Uterus (tissue), 4 donors: ENCODE data around the gene USP37. TPM values are rescaled to one million over a fixed set of nuclear protein-coding genes. Genes with fewer than 3 reads are reported as not detected.
"Not testable (repeated sequence)": the region's sequence is repeated elsewhere in the genome, so short reads cannot be mapped to it uniquely, and the experiment has no call there.

ENCODE experiments used
- DNase-seq, 2 donors: peaks; one replicate each; pipeline ENCODE4 v3.0.0-alpha.2; 2019 to 2020
- H3K27ac ChIP-seq, 2 donors: fragments of 200-600 bp; sonication (generic); 1 replicate in 1 of 2; 2 replicates in 1 of 2; pipeline ENCODE4 v1.5.1; 2016 to 2018
- H3K27me3 ChIP-seq, 2 donors: fragments of 200-600 bp; sonication (generic); one replicate each; pipeline ENCODE4 v1.5.1; 2018 to 2019; ENCODE audit warnings: control low read depth in 1 of 2
- H3K36me3 ChIP-seq, 2 donors: fragments of 200-600 bp; sonication (generic); one replicate each; pipeline ENCODE4 v1.5.1; 2019; ENCODE audit warnings: control low read depth in 1 of 2
- H3K4me1 ChIP-seq, 2 donors: fragments of 200-600 bp; sonication (generic); one replicate each; pipeline ENCODE4 v1.5.1; 2018 to 2019; ENCODE audit warnings: control low read depth in 1 of 2
- H3K4me3 ChIP-seq, 2 donors: fragments of 200-600 bp; sonication (generic); 1 replicate in 1 of 2; 2 replicates in 1 of 2; pipeline ENCODE4 v1.5.1; 2018 to 2019; ENCODE audit warnings: mild to moderate bottlenecking in 1 of 2
- H3K9me3 ChIP-seq, 2 donors: fragments of 200-600 bp; sonication (generic); one replicate each; pipeline ENCODE4 v1.5.1; 2019; ENCODE audit warnings: control low read depth in 1 of 2
- POLR2A ChIP-seq, 2 donors: fragments of 450-650 bp; IDR thresholded peaks; one replicate each; pipeline ENCODE4 v1.6.1; 2016; ENCODE audit warnings: antibody characterized with exemption in 2 of 2, mild to moderate bottlenecking in 1 of 2, moderate library complexity in 1 of 2
- intact Hi-C: fragments of 100-400 bp; cut with DNase I; formaldehyde crosslinking; loops from one replicate; pipeline ENCODE4 v1.15.1; 2023; ENCODE audit warnings: low total_unique reads
- total RNA-seq, 4 donors: library from RNA; depleted of rRNA in 3 of 4; stranded (reverse); fragments of >200 nt in 3 of 4; gene quantifications; one replicate each; pipeline versions ENCODE4 v1.1.0 to v1.2.4, GENCODE V29; 2014 to 2023
- TF ChIP-seq, protein P1 (sequence below), 4 experiments: fragments of 200-600 bp in 2 of 4; fragments of 450-650 bp in 2 of 4; sonication (generic) in 2 of 4; IDR thresholded peaks; one replicate each; pipeline ENCODE4 v1.5.1; 2016 to 2019; ENCODE audit warnings: antibody characterized with exemption in 4 of 4, mild to moderate bottlenecking in 2 of 4, moderate library complexity in 1 of 4
- donor health status: DM: yes; HTN: yes; CAD: no.

The USP37 gene
- total RNA-seq, 4 donors from 2014 or later: 9.1 to 59.3 (median 20.7) TPM

DNA sequence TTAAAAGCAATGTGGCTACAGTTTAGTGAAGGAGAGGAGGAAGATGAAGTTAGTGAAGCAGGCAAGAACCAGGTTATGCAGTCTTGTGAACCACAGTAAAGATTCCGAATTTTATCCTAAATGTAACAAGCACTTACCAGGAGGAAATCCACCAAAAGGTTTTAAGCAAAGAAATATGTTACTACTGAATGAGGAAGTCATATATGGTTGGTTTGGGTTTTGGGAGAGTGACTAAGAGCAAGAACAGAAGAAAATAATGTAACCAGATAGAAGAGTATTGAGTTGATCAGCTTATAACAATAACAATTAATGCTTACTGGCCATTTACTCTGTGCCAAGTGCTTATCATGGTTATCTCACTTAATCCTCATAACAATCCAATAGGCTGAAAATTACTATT, 1.9 kb downstream of the USP37 start:
- peaks cover 0 to 13% of the 10 kb centered on the region in 2 donors for H3K4me1 ChIP-seq
- intact Hi-C loops: no loop called here
- H3K27ac ChIP-seq: no peak overlapping the region

DNA sequence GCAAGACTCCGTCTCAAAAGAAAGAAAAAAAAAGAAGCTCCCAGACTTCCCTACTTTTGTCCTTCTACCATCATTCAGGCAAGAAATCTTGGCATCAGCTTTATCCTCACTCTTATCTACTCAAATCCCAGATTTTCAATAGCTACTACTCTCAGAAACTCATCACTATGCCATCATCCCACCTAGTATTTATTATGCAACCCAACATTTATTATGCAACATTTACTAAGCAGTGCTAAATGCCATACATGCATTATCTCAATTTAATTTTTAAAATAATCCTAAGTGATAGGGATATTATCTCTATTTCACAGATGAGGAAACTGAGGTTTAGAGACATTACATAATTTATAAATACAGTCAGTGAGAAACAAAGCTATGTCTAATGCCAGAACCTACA, 4.1 kb downstream of the USP37 start:
- H3K27me3 ChIP-seq: no peaks in the 10 kb centered on the region
- no peak overlapping the region for H3K27ac ChIP-seq
- no peaks in the 10 kb centered on the region for H3K36me3 ChIP-seq
- intact Hi-C loops: no loop called here
- no peaks in the 10 kb centered on the region for H3K9me3 ChIP-seq
- no peaks in the 10 kb centered on the region for H3K4me1 ChIP-seq
- no peak overlapping the region for H3K4me3 ChIP-seq
- TF ChIP-seq, protein P1, sequence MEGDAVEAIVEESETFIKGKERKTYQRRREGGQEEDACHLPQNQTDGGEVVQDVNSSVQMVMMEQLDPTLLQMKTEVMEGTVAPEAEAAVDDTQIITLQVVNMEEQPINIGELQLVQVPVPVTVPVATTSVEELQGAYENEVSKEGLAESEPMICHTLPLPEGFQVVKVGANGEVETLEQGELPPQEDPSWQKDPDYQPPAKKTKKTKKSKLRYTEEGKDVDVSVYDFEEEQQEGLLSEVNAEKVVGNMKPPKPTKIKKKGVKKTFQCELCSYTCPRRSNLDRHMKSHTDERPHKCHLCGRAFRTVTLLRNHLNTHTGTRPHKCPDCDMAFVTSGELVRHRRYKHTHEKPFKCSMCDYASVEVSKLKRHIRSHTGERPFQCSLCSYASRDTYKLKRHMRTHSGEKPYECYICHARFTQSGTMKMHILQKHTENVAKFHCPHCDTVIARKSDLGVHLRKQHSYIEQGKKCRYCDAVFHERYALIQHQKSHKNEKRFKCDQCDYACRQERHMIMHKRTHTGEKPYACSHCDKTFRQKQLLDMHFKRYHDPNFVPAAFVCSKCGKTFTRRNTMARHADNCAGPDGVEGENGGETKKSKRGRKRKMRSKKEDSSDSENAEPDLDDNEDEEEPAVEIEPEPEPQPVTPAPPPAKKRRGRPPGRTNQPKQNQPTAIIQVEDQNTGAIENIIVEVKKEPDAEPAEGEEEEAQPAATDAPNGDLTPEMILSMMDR (IDR thresholded peaks at IDR 0.05): no peak
- no peak for TF ChIP-seq POLR2A (IDR thresholded peaks at IDR 0.05)
- no peak for DNase-seq

More for the DNA sequence above, 1.9 kb downstream of the USP37 start:
- Histone ChIP-seq H3K27me3 (no peaks in the 10 kb centered on the region), H3K4me3 (no peak overlapping the region), H3K36me3 (no peaks in the 10 kb centered on the region), H3K9me3 (no peaks in the 10 kb centered on the region)
- DNase-seq: no peak
- TF ChIP-seq POLR2A (IDR thresholded peaks at IDR 0.05): no peak
- TF ChIP-seq, protein P1 (IDR thresholded peaks at IDR 0.05): no peak

DNA sequence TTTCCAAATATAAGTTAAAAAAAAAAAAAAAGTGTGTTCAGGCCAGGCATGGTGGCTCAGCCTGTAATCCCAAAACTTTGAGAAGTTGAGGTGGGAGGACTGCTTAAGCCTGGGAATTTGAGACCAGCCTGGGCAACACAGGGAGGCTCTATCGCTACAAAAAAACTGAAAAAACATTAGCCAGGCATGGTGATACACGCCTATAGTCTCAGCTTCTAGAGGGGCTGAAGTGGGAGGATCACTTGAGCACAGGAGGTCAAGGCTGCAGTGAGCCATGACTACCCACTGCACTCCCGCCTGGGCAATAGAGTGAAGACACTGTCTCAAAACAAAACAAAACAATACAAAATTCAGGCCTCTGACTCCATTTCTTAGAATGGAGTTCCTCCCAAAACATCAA, 9.2 kb downstream of the USP37 start:
- Histone ChIP-seq H3K27ac (no peak overlapping the region), H3K36me3 (no peaks in the 10 kb centered on the region), H3K4me1 (no peaks in the 10 kb centered on the region), H3K9me3 (no peaks in the 10 kb centered on the region), H3K4me3 (no peak overlapping the region), H3K27me3 (no peaks in the 10 kb centered on the region)
- DNase-seq: no peak
- intact Hi-C loops: no loop called here
- TF ChIP-seq, protein P1 (IDR thresholded peaks at IDR 0.05): no peak
- no peak for TF ChIP-seq POLR2A (IDR thresholded peaks at IDR 0.05)

DNA sequence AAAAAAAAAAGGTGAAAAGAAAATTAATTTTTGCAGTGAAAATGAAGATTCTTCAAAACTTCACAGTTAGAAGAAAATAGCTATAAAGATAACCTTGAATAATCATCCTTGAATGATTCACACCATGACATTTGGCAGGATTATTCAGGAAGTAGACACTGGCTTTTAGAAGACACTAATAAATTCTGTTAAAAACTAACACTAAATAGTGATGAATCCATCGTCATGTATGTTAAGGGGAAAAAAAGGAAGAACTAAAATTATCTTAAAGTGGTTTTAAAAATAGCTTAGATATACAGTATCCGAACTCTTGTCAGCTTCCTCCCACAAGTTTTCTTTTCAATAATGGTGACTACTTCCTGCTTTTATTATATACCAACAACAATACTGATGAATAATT, 10.2 kb downstream of the USP37 start:
- Histone ChIP-seq H3K4me1 (no peaks in the 10 kb centered on the region), H3K9me3 (no peaks in the 10 kb centered on the region), H3K27me3 (no peaks in the 10 kb centered on the region), H3K4me3 (no peak overlapping the region), H3K27ac (no peak overlapping the region), H3K36me3 (no peaks in the 10 kb centered on the region)
- DNase-seq: no peak
- TF ChIP-seq, protein P1 (IDR thresholded peaks at IDR 0.05): no peak
- TF ChIP-seq POLR2A (IDR thresholded peaks at IDR 0.05): no peak
- intact Hi-C loops: no loop called here

DNA sequence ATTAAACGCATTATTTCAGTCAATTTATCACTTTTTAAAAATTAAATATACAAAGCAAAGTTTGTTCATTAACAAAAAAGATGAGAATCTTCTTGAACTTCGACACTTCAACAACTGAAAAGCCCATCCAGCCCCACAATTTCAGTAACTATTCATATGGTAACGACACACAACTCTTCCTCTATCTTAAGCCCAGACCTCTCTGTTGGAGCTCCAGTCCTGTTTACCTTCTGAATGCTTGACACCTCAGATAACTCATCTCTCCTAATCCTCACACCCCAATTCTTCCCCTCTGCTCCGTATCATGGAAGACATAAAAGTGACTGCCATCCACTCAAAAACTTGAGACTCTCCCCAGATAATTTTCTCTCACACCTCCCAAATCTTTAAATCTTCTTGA, 12.6 kb downstream of the USP37 start:
- DNase-seq: no peak
- Histone ChIP-seq H3K4me3 (no peak overlapping the region), H3K4me1 (no peaks in the 10 kb centered on the region), H3K27ac (no peak overlapping the region), H3K36me3 (no peaks in the 10 kb centered on the region), H3K27me3 (no peaks in the 10 kb centered on the region), H3K9me3 (no peaks in the 10 kb centered on the region)
- intact Hi-C loops: no loop called here
- TF ChIP-seq, protein P1 (IDR thresholded peaks at IDR 0.05): no peak
- TF ChIP-seq POLR2A (IDR thresholded peaks at IDR 0.05): no peak

DNA sequence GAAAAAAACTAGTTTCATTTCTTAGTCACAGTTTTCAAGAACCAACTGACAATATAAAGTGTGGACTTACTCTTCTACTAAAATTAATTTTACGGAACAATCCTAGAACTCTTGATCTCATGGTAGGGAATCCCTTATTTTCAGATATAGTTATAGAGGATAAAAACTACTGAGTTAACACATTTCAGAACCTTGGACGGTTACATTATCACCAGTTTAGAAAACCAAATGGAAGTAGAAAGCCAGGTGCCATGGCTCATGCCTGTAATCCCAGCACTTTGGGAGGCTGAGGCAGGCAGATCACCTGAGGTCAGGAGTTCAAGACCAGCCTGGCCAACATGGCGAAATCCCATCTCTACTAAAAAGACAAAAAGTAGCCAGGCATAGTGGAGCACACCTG, 13.9 kb downstream of the USP37 start:
- H3K27me3 ChIP-seq, H3K4me3 ChIP-seq, intact Hi-C loops, DNase-seq, H3K27ac ChIP-seq, H3K36me3 ChIP-seq, H3K4me1 ChIP-seq, H3K9me3 ChIP-seq: not testable (repeated sequence)
